AG08396 (cell line): ENCODE measurements around the gene ATG2B.
A peak's percentile ranks its signal among the peaks of the same experiment; 100 is the strongest.

Source experiments
- DNase-seq: peaks from one replicate; pipeline ENCODE4 v3.0.0; 2012; ENCODE audit warnings: low spot score, mixed read lengths

ATG2B gene

DNA sequence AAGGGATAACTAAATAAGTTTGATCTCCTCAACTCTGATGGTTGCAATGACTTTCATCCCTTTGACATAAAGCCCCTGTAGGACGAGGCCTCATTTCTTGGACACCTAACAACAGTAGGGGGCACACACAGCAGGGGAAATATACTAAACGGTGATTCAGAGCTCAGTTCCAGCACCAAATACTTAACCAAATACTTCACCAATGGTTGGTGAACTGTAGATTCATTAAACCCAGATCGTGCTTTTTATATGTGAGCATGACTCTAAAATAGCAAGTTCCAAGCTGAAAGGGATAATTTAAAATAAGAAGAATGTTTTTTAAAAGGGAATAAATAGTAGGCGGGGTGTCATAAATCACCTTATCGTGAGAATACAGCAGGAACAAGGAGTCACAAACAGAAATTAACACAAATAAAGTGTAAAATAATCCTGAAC is 53.2 kb downstream of the ATG2B start:
- DNase-seq = no peak

DNA sequence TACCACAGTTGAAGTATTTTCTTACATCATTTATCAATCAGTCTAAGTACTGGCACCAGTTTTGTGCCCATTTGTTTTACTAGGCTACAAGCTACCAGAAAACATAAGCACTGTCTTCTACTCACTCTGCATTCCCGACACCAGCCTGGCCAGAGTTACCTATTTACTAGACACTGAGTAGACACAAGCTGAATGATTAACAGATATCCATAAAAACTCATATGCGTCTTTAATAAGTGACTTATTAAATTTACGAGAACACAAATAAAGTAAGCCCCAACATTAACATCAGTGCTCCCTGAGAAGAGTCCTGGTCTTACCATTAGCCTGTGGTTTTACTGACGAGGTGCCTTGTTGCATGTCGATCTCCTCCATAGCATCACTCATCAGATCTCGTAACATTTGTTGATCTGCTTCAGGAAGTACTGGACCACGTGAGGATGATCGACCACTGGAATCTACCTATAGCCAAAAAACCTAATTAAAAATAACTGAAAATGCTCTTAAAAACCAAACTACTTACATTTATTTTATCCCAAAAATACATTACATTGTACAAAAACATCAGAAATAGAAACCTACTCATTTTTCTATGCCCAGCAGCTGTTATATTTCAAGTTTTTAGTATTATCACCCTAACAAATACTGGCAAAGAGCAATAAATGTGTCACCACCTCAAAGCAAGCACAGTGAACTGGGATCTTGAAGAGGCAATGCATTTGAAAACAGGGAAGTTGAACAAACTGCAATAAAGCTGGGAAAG is 53.8 kb downstream of the ATG2B start:
- DNase-seq = no peak

DNA sequence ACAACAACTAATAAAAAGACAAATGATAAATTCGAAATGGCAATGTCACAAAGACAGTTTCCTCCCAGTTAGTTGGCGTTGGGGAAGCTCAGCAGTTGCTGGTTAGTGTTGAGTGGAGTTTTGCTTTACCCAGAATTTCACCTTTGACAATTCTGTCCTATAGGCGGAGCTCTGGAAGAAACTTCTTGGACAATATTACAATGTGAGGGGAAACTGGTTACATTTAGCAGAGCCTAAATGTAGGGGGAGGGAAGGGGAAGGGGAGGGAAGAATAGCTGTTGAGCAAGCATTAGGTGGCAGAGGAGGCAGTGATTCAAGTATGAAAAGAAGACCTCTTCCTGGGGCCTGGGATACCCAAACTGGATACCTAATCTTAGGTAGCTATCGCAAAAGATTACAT is 55.7 kb downstream of the ATG2B start:
- no peak for DNase-seq

DNA sequence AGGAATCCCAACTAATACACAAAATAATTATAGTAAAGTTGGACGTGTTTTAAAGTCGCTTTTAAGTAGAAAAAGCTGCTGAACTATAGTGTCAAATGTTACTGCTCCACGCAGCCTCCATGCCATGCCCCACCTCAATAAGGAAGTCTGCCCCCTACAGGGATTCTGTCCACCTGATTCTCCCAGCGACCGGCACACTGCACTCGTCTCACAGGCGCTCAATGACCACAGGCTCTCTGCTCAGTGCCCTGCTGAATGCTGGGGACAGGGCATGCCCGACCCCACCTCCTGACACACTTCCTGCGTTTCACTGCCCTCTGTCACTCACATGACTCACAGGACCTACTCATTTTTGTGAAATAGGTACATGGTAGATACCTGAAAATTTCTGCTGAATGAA is 58.2 kb downstream of the ATG2B start:
- DNase-seq = no peak

DNA sequence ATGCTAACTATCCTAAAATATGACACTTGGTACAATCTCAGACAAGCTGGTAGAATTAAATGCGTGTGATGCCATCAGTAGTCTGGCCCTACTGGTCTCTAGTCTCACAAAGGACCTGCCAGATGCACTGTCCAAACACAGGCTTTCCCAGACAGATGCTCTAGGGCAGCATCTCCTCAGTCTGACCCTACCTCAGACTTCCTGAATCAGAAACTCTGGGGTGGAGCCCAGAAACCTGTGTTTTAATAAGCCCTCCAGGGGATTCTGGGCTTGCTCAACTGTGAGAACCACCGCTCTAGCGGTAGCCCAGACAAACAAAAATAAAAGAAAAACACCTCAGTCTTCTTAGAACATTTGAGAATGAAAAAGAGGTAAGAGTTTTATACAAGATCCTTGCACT is 59.2 kb downstream of the ATG2B start:
- no peak for DNase-seq

DNA sequence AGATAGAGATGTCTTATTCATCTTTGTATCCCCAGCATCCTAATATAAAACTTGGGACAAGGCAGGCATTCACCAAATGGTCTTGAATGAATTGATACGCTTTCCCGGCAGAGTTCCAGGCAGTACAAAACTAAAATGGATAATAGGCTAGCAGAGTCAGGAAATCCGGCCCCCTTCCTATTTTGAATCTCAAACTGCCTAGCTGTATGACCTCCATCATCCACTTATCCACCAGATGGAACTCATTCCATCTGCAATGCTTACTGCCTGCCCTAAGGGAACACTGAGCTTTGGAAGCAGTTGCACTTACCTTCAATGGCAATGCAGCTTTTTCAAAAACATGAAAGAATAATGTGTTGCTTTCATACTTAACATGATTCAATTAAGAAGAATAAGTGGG is 63.7 kb downstream of the ATG2B start:
- DNase-seq = no peak

DNA sequence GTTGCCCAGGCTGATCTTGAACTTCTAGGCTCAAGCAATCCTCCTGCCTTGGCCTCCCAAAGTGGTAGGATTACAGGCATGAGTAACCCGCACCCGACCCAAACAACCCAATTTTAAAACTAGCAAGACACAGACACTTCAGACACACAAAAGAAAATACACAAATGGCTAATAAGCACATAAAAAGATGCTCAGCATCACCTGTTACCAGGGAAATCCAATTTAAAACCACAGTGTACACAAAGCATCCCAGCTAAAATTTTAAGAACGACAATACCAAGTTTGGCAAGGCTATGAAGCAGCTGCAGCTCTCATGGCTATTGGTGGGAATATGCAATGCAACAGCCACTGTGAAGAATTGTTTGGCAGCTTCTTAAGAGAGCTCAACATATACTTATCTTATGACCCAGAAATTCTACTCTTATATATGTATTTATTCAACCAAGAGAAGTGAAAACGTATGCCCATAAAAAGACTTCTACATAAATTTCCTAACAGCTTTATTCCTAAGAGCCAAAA is 65.1 kb downstream of the ATG2B start:
- DNase-seq = no peak

DNA sequence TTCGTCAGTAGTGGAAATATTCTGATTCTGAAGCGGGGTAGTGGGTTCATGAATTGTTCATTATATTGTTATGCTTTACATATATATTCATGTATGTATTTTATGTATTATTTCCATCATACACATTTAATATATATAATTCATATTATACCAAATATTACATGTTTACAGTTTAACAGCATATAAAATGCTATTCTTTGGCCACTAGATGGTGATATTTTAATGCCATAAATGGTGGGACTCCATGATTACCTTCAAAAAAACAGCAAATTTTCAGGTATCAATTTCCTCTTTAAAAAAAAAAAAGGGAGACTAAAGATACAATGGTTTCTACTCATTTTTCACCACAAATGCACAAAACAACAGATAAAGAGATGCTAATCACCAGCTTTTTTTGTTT is 66.1 kb downstream of the ATG2B start:
- no peak for DNase-seq

DNA sequence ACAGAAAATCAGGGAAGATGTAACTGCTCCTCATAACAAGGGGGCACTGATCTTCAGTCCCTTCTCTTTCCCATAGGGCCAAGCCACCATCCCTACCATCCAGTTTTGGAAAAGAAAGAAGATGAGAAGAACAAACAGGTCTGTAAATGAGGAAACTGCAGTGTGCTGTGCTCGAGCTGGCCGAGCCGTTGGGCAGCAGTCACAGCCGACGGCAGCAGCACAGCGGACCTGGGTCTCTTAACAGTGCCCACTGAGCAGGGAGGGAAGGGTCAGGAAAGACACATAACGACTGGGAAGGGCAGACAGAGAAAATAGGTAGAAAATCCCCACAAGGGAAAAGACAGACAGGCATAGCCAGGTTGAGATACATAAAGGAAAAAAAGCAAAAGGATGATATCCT is 68.9 kb downstream of the ATG2B start:
- DNase-seq = no peak

DNA sequence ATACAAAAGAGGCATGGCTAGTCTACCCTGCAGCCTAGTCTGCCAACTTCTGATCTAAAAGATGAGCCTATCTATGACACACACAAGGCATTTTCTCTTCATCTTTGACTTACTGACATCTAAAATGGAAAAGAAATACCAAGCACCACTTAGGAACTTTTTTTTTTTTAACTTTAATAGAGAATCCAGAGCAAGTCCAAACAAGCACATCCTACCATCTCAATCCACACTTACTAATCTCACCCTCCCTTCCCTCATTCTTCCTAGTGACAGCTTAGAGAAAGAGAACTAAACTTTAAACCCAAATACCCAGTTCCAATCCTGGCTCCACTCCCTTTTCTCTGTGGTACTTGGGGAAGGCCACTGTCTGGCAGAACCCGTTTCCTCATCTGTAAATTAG is 75.3 kb downstream of the ATG2B start:
- DNase-seq = no peak

DNA sequence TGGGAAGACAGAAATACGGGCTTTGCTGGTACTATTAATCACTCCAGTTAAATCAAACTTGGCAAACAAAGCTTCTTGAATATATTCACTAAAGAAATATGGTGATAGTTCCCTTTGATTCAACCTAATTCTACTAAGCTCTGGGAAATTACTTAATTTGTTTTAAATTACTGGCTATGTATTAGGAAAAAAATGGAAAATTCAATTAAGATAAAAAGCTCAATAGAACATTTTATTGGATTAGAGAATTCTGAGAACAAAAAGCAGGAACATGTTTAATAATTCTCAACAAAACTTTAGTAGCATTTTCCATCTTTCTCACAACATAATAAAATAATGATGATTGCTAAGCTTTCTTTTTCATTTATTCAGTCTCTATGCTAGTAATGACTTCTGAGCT is 76.9 kb downstream of the ATG2B start:
- DNase-seq = no peak

DNA sequence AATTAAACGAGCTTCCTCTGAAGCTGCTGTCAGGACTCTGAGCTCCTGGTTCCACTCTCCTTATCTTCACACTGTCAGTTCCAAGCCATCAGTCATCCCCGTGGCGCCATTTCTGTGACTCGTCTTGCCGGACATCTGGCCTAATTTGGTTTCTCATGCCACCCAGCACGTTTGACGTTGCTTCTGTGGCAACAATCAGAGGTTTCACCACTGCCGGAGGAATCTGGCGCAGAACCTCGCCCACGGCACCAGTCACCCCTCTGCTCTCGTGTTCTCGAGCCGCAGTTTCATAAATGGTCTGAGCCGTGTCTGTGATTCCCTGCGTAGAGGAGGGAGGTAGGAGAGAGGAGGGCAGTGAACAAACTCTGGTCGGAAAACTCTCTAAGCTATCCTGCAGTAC is 77.5 kb downstream of the ATG2B start:
- peak; percentile 44 for DNase-seq

DNA sequence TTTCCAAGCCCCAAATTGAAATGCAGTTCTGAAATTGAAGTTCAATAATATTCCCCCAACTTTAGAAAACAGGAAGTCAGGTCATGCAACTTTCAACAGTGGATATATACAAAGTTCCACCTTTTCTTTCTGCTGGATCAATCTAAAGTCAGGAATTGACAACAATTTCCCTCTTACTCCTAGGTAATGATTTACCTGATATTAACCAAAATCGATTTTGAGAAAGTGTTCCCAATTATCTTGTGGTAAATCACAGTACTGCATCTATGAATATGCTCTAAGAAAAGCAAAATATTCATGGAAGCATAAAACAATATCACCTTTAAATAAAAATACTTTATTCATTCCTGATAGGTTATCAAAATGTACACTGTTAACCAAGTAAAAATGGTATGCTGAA is 78.7 kb downstream of the ATG2B start:
- no peak for DNase-seq

DNA sequence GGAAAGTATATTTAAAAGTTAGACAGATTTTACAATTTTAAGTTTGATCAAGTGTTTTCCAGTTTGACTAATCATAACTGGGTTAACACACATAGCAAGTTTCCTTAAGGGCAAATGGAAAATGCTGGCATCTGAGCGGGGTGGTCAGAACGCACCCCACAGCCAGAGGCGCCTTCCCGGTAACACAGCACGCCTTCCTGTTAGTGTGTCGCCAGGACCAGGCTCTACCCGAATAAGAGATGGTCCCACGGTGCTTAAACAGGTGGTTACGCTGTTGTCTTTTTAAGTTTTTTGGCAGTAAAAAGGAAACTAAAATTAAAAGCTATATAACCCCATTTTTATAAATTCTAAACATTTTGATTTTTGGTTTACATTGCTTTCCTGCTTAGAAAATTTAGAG is 79.1 kb downstream of the ATG2B start:
- no peak for DNase-seq

DNA sequence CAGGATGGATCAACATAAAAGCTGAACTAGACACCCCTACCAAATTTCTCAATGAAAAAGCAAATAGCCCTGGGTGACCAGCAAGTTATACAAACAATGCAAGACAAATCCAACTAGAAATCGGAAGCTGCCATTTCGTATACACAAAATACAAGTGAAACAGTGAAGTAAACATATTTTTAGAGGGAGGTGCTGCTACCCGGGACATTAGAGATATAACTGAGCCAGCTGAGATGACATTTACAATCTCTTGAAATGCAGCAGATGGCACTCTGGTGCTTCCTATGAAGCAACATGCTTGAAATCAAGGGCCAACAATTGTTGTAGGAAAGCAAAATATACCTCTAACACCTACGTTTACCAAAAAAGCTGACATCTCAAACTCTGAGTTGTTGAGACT is 81.7 kb downstream of the ATG2B start:
- DNase-seq = no peak

DNA sequence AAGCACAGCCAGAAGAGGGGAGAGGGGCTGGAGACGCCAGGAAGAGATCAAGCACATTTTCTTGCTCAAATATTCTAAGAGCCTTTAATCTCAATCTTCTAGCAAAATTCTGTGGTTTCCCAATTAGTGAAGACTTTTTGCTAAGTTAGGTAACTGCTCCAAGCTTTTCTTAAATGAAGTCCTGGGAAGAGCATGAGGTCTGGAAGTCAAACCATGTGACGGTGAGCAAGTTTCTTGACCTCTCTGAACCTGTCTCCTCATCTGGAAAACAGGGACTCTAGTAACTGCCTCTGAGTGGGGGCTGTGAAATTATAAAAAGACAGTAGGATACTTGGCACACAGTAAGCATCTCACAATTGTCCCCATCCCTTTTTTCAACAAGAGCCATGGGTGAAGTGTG is 83.0 kb downstream of the ATG2B start:
- DNase-seq = no peak

DNA sequence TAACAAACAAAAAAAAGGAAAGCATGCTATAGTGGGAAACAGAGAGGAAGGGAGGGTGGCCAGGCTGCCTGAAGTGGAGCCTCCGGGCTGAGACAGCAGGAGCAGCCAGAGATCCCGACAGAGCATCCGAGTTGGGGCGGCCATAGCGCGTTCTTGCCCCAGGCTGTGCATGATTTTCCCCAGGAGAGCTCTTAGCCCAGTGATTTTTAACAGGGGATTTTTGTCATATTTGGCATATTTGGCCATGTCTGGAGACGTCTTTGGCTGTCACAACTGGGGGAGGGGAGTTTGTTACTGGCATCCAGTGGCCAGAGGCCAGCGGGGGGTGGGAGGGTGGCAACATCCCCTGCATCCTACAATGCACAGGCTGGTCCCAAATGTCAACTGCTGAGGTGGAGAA is 83.6 kb downstream of the ATG2B start:
- no peak for DNase-seq

DNA sequence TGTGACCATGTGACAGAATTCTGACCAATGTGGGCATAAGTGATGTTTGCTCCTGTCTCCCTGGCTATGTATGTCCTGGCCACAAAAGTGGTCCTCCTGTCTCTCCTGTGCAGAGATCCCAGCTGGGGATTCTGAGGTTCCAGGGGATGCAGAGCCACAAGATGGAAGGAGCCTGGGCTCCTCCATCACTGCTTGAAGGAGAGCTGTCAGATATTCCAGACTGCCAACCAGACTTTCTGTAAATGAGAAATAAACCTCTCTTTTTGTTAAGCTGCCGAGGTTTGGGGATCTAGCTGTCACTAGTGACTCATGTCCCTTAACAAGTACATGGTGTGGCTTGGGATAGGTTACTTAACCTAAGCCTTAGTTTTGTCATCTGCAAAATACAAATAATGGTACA is 85.3 kb downstream of the ATG2B start:
- DNase-seq = no peak

DNA sequence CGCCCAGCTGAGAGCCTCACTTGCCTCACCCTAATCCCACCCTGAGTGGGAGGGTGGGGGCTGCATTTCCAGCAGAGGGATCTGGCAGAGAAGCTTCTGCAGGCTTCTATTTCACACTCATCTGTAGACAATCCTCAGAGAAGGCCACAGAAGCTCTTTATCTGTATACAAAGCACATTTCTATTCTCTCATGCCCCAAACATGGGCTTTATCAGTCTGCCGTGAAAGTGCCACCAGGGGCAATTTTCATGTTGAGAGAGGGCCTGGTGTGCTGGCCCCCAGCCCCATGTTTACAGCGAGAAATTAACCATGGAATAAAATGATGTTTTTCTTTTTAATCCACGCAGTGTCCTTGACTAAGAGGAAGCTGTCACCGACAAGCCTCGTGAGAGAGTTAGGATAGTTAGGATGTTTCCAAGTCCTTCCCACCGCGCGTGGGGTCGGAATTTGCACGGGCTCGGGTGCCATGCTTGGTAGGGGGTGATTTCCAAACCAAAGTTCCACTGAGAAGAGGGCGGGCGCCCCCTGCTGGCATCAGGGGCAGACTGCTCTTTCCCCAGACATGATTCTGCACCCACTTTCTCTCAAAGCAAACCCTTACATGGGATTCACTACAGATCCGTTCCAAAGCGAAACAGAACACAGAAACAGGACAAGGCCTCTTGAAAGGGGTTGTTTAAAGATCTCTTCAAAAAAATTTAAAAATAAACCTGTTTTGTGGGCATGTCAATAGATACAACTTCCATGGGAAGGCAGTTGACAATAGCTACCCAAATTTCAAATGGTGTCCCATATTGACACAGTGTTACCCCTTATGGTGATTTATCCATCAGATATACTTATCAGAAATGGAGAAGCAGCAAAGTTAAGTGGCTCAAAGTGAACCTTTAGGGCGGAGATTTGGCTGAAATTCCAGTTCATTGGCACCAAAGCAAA is 87.7 kb downstream of the ATG2B start:
- peak; percentile 80 for DNase-seq

DNA sequence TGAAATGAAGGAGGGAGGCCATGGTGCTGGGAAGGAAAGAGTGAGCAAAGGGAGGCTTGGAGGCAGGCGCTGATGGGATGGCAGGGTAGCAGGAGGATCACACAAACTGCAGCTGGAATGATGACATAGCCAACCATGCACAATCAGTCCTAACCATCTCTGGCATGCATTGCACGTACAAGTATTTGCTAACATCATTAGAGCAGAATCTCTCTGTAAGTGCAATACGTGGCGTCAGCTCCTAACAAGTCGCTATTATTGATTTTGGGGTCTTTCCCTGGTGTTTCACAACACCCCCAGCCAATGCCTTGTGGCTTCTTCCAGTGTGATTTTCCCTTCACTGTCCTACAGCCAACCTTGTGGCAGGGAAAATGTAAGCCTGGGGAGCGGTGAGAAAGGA is 88.6 kb downstream of the ATG2B start:
- peak; percentile 59 for DNase-seq

DNA sequence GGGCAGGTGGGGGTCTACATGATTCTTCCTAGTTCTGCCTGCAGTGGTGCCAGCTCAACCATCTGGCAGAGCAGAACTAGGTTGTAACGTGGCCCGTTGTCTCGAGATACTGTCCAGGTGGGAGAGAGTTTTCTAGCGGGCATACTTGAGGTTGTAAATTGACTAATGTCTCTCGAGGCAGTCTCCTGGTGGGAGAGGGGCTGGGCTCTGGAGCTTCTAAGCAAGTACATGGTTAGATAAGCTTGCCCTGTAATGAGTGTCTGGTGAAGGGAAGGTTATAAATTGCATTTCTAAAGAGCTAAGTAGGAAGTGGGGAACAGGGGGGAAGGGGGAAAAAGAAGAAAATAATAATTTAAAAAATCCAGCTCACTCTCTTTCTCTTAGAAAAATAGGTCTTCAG is 89.0 kb downstream of the ATG2B start:
- no peak for DNase-seq

DNA sequence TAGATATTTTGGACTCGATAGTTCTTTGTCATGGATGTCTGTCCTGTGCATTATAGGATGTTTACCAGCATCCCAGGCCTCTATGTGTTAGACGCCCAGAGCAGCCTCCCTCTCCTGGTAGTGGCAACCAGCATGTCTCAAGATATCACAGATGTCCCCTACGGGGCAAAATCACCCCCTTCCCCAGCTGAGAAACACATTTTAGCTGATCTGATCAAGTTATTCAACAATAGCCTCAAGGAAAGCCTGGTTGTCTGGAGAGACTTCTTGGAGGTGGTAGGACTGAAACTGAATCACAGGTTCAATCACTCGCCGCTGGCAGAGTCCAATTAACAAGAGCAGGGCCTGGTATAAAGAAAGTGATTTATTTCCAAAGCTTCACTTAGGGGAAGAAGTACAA is 89.5 kb downstream of the ATG2B start:
- no peak for DNase-seq

DNA sequence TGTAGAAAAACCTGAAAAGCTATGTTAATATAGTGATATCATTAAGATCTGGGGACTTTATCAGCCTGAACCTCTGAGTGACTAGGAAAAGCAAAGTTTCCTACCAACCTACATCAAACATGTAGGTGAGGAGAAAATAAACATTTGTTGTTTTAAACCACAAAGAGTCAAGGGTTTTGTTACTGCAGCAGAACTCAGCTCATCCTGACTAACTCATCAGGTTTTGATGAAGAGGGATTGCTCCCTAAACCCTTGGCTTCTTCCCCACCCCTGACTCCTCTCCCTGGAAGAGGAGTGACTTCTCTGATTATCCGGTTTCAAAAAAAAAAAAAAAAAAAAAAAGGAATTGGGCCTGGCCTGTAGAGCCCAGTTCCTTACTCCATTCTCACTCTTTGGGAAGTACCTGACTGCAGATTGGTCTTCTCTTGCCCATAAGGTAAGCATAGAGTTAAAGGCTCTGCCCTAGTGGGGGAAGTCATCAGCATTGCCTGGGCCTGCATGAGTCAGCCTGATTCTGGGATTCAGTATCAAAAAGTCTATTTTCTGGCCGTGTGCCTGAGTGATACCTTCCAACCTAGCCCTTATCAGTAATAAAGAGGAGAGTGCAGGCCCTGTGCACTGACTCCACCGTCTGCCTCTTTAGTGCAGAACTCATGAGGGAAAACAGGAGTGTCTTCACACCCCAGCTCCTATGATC is 90.2 kb downstream of the ATG2B start:
- DNase-seq = no peak
